ENCODE results near the gene SLC32A1. TPM values are rescaled to one million over a fixed set of nuclear protein-coding genes. Genes with fewer than 3 reads are reported as not detected.

Gene SLC32A1
- total RNA-seq, 4 donors from 2014 or later: not detected

- 70% methylated on average over 3 of the region's 3 CpGs; no CpG with 5 or more reads in 1 of the 2 donors for WGBS, 2 donors
- no peaks in the 10 kb centered on the region for H3K4me1 ChIP-seq
- H3K9me3 ChIP-seq: no peaks in the 10 kb centered on the region
- peaks cover 0 to 95% (median 0%) of the 10 kb centered on the region in 4 donors for H3K27me3 ChIP-seq
- H3K27ac ChIP-seq: no peak overlapping the region
- intact Hi-C loops (cut with DNase I): no loop called here
- no peak for DNase-seq
- no peak overlapping the region for H3K4me3 ChIP-seq
- H3K36me3 ChIP-seq: no peaks in the 10 kb centered on the region
- TF ChIP-seq POLR2A (IDR thresholded peaks at IDR 0.05) (no peak), CTCF (IDR thresholded peaks at IDR 0.05) (no peak)
These were observed 23.4 kb upstream of the SLC32A1 start for GRCh38 chr20:38700926-38701325.

DNA sequence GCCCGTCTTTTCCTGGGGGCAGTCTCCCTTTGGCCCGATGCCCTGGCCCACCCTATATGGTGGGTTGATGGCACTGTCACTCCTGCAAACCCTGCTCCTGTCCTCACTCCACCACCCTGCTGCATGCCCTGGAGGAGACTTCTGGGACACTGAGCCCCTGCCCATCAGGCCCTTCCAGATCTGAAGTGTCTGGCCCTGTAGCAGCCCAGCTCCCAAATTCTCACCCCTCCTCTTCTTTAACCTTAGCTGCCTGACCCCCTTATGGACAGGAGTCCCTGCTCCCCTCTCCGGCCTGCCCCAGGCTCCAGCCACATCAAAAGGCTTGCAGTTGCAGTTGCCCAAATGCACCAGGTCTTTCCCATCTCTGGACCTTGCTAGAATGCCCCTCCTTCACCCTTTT, 20.8 kb upstream of the SLC32A1 start:
- intact Hi-C loops (cut with DNase I): no loop called here
- 51 to 61% methylated on average over 3 of the region's 3 CpGs for WGBS, 2 donors
- Histone ChIP-seq H3K4me3 (no peak overlapping the region), H3K9me3 (no peaks in the 10 kb centered on the region), H3K4me1 (no peaks in the 10 kb centered on the region), H3K27ac (no peak overlapping the region), H3K36me3 (no peaks in the 10 kb centered on the region), H3K27me3 (peaks cover 0 to 92% (median 0%) of the 10 kb centered on the region in 4 donors)
- TF ChIP-seq CTCF (IDR thresholded peaks at IDR 0.05): no peak
- no peak for TF ChIP-seq POLR2A (IDR thresholded peaks at IDR 0.05)
- DNase-seq: no peak

DNA sequence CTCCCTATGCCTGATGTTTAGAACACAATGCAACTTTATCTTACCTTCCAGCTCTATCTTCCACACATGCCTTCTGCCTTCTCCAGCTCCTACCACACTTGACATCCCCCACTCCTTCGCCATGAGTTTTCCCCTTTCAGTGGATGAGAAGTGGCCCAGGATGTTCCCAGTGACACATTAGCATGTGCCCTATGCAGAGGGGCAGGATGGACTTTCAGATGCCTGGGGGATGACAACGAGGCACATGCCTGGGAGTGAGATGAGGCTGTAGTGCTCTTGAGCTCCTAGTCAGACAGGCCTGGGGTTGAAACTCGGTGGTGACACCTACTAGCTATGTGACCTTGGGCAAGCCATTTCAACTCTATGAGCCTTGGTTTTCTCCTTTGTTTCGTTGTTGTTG, 20.1 kb upstream of the SLC32A1 start:
- no peaks in the 10 kb centered on the region for H3K4me1 ChIP-seq
- no peak for TF ChIP-seq CTCF (IDR thresholded peaks at IDR 0.05)
- no peak for TF ChIP-seq POLR2A (IDR thresholded peaks at IDR 0.05)
- DNase-seq: no peak
- H3K4me3 ChIP-seq: no peak overlapping the region
- no peaks in the 10 kb centered on the region for H3K9me3 ChIP-seq
- 49 to 56% methylated on average over 4 of the region's 4 CpGs for WGBS, 2 donors
- intact Hi-C loops (cut with DNase I): no loop called here
- no peak overlapping the region for H3K27ac ChIP-seq
- peaks cover 0 to 87% (median 0%) of the 10 kb centered on the region in 4 donors for H3K27me3 ChIP-seq
- no peaks in the 10 kb centered on the region for H3K36me3 ChIP-seq

DNA sequence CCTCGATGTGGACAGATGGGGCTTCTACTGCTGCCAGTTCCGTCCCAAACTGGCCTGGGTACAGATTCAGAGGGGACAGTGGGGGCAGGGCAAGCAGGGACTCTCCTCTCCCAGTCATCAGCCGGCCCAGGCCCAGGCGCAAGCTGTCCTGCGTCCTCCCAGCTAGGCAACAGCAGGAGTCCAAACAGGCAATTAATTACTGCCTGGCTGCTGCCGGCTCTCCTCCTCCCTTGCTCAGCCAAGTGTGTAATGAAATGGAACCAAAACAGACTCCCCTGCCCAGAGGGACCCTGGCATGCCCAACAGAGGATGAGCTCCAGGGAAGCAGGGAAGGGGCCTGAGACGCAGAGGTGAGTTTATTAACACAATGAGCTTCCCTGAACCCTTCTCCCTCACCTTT, 17.8 kb upstream of the SLC32A1 start:
- 8 to 14% methylated on average over 1 to 4 of the region's 7 CpGs for WGBS, 2 donors
- Histone ChIP-seq H3K27ac (no peak overlapping the region), H3K36me3 (no peaks in the 10 kb centered on the region), H3K9me3 (no peaks in the 10 kb centered on the region), H3K4me3 (no peak overlapping the region), H3K4me1 (no peaks in the 10 kb centered on the region), H3K27me3 (peaks cover 0 to 71% (median 0%) of the 10 kb centered on the region in 4 donors)
- no peak for DNase-seq
- intact Hi-C loops (cut with DNase I): no loop called here
- TF ChIP-seq POLR2A (IDR thresholded peaks at IDR 0.05) (no peak), CTCF (IDR thresholded peaks at IDR 0.05) (no peak)

GRCh38 chr20:38714308-38714707, 10.0 kb upstream of the SLC32A1 start:
- intact Hi-C loops (cut with DNase I): no loop called here
- 14 to 29% methylated on average over 4 to 5 of the region's 6 CpGs for WGBS, 2 donors
- no peak for DNase-seq
- no peaks in the 10 kb centered on the region for H3K36me3 ChIP-seq
- H3K9me3 ChIP-seq: no peaks in the 10 kb centered on the region
- TF ChIP-seq CTCF (IDR thresholded peaks at IDR 0.05) (no peak), POLR2A (IDR thresholded peaks at IDR 0.05) (no peak)
- no peak overlapping the region for H3K4me3 ChIP-seq
- no peaks in the 10 kb centered on the region for H3K4me1 ChIP-seq
- no peak overlapping the region for H3K27ac ChIP-seq
- H3K27me3 ChIP-seq: peaks cover 0 to 85% (median 0%) of the 10 kb centered on the region in 4 donors
